Mammary epithelial cell (primary cell): ENCODE data around the gene EXTL2.

ENCODE experiments used
- EZH2 ChIP-seq: IDR thresholded peaks from 2 replicates; pipeline ENCODE4 v1.6.1; 2012; ENCODE audit warnings: low read length, inconsistent platforms, borderline replicate concordance
- TF ChIP-seq, protein P1 (sequence below), 2 donors: IDR thresholded peaks in 1 of 2; conservative IDR thresholded peaks in 1 of 2; 2 replicates each; pipeline ENCODE4 v1.5.1; 2011 to 2012; ENCODE audit warnings: inconsistent platforms in 2 of 2, low read length in 2 of 2, mild to moderate bottlenecking in 2 of 2, control low read depth in 1 of 2, low read depth in 1 of 2; ENCODE audit not compliant: insufficient read depth in 1 of 2; ENCODE audit errors: extremely low read depth in 1 of 2

DNA sequence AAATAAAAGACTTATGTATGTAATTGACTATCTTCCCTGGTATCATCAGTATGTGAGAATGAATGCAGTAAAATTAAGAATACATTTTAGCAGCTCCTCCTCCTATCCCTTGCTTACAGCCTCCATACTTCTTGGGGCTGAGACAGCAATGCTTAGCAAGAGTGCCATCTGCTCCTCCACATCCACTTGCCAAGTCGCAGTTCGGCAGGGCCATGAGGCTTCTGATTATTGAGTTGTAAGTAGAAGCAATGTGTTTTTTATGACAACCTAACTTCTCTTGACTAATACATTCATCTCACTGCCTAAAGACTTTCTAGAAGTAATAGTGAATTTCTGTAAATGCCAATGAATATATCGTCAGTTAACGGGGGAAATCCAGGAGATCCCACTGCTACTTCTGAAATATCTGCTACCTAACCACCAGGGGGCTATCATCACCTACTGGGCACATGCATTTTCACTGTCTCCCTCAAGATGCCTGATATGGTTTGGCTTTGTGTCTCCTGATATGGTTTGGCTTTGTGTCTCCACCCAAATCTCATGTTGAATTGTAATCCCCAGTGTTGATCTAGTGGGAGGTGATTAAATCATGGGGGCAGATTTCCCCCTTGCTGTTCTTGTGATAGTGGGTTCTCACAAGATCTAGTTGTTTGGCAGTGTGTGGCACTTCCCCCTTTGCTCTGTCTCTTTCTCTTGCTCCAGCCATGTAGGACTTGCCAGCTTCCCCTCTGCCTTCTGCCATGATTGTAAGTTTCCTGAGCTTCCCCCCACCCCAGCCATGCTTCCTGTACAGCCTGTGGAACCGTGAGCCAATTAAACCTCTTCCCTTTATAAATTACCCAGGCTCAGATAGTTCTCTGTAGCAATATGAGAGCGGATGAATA lies 59.6 kb downstream of the EXTL2 start:
- TF ChIP-seq, protein P1, sequence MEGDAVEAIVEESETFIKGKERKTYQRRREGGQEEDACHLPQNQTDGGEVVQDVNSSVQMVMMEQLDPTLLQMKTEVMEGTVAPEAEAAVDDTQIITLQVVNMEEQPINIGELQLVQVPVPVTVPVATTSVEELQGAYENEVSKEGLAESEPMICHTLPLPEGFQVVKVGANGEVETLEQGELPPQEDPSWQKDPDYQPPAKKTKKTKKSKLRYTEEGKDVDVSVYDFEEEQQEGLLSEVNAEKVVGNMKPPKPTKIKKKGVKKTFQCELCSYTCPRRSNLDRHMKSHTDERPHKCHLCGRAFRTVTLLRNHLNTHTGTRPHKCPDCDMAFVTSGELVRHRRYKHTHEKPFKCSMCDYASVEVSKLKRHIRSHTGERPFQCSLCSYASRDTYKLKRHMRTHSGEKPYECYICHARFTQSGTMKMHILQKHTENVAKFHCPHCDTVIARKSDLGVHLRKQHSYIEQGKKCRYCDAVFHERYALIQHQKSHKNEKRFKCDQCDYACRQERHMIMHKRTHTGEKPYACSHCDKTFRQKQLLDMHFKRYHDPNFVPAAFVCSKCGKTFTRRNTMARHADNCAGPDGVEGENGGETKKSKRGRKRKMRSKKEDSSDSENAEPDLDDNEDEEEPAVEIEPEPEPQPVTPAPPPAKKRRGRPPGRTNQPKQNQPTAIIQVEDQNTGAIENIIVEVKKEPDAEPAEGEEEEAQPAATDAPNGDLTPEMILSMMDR (conservative IDR thresholded peaks at IDR 0.05 in 1 of 2, IDR thresholded peaks at IDR 0.05 in 1 of 2; ENCODE audit: extremely low read depth in 1 of 2, insufficient read depth in 1 of 2, low read depth in 1 of 2, low read length in 2 of 2), result peak; percentile 32 to 49
- TF ChIP-seq EZH2, result no peak
